ENCODE measurements around the gene LMAN2. TPM values are rescaled to one million over a fixed set of nuclear protein-coding genes. Genes with fewer than 3 reads are reported as not detected.
"Not testable (repeated sequence)": the region's sequence is repeated elsewhere in the genome, so short reads cannot be mapped to it uniquely, and the experiment has no call there.

Gene LMAN2
- total RNA-seq, 1 donor from 2014 or later = 229 TPM

GRCh38 chr5:177349762-177350161, 1.7 kb downstream of the LMAN2 start:
- Histone ChIP-seq H3K4me3 (peak overlapping the region; percentile 68 to 71), H3K4me1 (peaks cover 7 to 24% of the 10 kb centered on the region in 2 donors)

GRCh38 chr5:177349362-177349647, 2.2 kb downstream of the LMAN2 start:
- H3K36me3 ChIP-seq = peaks cover 10 to 14% of the 10 kb centered on the region in 2 donors
- TF ChIP-seq CTCF (IDR thresholded peaks at IDR 0.05) = no peak
- H3K27ac ChIP-seq = no peak overlapping the region
- DNase-seq (ENCODE audit: low spot score in 2 of 2) = no peak
- peaks cover 7 to 24% of the 10 kb centered on the region in 2 donors for H3K4me1 ChIP-seq
- no peaks in the 10 kb centered on the region for H3K27me3 ChIP-seq
- intact Hi-C loops (cut with DNase I) = no loop called here
- no peak overlapping the region for H3K4me3 ChIP-seq
- no peaks in the 10 kb centered on the region for H3K9me3 ChIP-seq

More at GRCh38 chr5:177349762-177350161, 1.7 kb downstream of the LMAN2 start:
- Histone ChIP-seq H3K9me3 (no peaks in the 10 kb centered on the region), H3K27me3 (no peaks in the 10 kb centered on the region), H3K36me3 (peaks cover 6 to 14% of the 10 kb centered on the region in 2 donors), H3K27ac (no peak overlapping the region)
- no peak for DNase-seq (ENCODE audit: low spot score in 2 of 2)
- intact Hi-C loops (cut with DNase I) = loop anchor here (2.0 kb wide), 1 partner anchor 37 kb away; no protein-coding TSS in a partner anchor
- TF ChIP-seq CTCF (IDR thresholded peaks at IDR 0.05) = no peak

GRCh38 chr5:177347699-177348098, 3.8 kb downstream of the LMAN2 start:
- peaks cover 10 to 14% of the 10 kb centered on the region in 2 donors for H3K36me3 ChIP-seq
- H3K4me3 ChIP-seq = no peak overlapping the region
- H3K27ac ChIP-seq = no peak overlapping the region
- no peaks in the 10 kb centered on the region for H3K27me3 ChIP-seq
- no peak for DNase-seq (ENCODE audit: low spot score in 2 of 2)
- intact Hi-C loops (cut with DNase I) = no loop called here
- TF ChIP-seq CTCF (IDR thresholded peaks at IDR 0.05) = no peak
- H3K9me3 ChIP-seq = no peaks in the 10 kb centered on the region
- H3K4me1 ChIP-seq = peaks cover 7 to 24% of the 10 kb centered on the region in 2 donors

GRCh38 chr5:177346820-177347219, 4.6 kb downstream of the LMAN2 start:
- no peak for DNase-seq (ENCODE audit: low spot score in 2 of 2)
- H3K9me3 ChIP-seq = no peaks in the 10 kb centered on the region
- no peak overlapping the region for H3K27ac ChIP-seq
- no peaks in the 10 kb centered on the region for H3K27me3 ChIP-seq
- intact Hi-C loops (cut with DNase I) = no loop called here
- no peak for TF ChIP-seq CTCF (IDR thresholded peaks at IDR 0.05)
- peaks cover 10 to 20% of the 10 kb centered on the region in 2 donors for H3K36me3 ChIP-seq
- H3K4me1 ChIP-seq = peaks cover 7 to 21% of the 10 kb centered on the region in 2 donors
- H3K4me3 ChIP-seq = no peak overlapping the region

GRCh38 chr5:177344891-177345290, 6.6 kb downstream of the LMAN2 start:
- H3K36me3 ChIP-seq = peaks cover 16 to 27% of the 10 kb centered on the region in 2 donors
- no peaks in the 10 kb centered on the region for H3K9me3 ChIP-seq
- H3K4me3 ChIP-seq = no peak overlapping the region
- H3K27me3 ChIP-seq = no peaks in the 10 kb centered on the region
- H3K4me1 ChIP-seq = peaks cover 0 to 12% of the 10 kb centered on the region in 2 donors
- no peak overlapping the region for H3K27ac ChIP-seq
- intact Hi-C loops (cut with DNase I) = no loop called here
- no peak for TF ChIP-seq CTCF (IDR thresholded peaks at IDR 0.05)
- DNase-seq (ENCODE audit: low spot score in 2 of 2) = no peak

GRCh38 chr5:177343777-177344176, 7.7 kb downstream of the LMAN2 start:
- no peaks in the 10 kb centered on the region for H3K9me3 ChIP-seq
- H3K36me3 ChIP-seq = peaks cover 16 to 31% of the 10 kb centered on the region in 2 donors
- no peak for TF ChIP-seq CTCF (IDR thresholded peaks at IDR 0.05)

GRCh38 chr5:177343000-177343399, 8.5 kb downstream of the LMAN2 start:
- H3K4me3 ChIP-seq; H3K27ac ChIP-seq; intact Hi-C loops (cut with DNase I); DNase-seq (ENCODE audit: low spot score in 2 of 2); H3K4me1 ChIP-seq; H3K9me3 ChIP-seq; H3K27me3 ChIP-seq: not testable (repeated sequence)
- H3K36me3 ChIP-seq = peaks cover 22 to 39% of the 10 kb centered on the region in 2 donors

More at GRCh38 chr5:177343777-177344176, 7.7 kb downstream of the LMAN2 start:
- H3K4me1 ChIP-seq = peaks cover 0 to 6% of the 10 kb centered on the region in 2 donors
- no peaks in the 10 kb centered on the region for H3K27me3 ChIP-seq
- no peak overlapping the region for H3K4me3 ChIP-seq
- DNase-seq (ENCODE audit: low spot score in 2 of 2) = no peak
- H3K27ac ChIP-seq = no peak overlapping the region
- intact Hi-C loops (cut with DNase I) = no loop called here

Data from ascending aorta (tissue), 2 donors.